Posterior cingulate gyrus (tissue), 11 donors: ENCODE results near the gene CDC27.
A peak's percentile ranks its signal among the peaks of the same experiment; 100 is the strongest.
"Not testable (repeated sequence)": the region's sequence is repeated elsewhere in the genome, so short reads cannot be mapped to it uniquely, and the experiment has no call there.

Source experiments
- DNase-seq, 10 donors: peaks; one replicate each; pipeline versions ENCODE4 v3.0.0 to v3.0.0-alpha.2; 2020 to 2021; ENCODE audit warnings: mixed read lengths in 3 of 10
- intact Hi-C: fragments of 100-400 bp; cut with DNase I; formaldehyde crosslinking; loops from one replicate; pipeline ENCODE4 v1.15.1; 2023

The CDC27 gene

GRCh38 chr17:47188876-47189731 is at the start of gene CDC27:
TSS of gene CDC27 (minus strand) at chr17:47189295. CDS start at chr17:47189172, 123 bp downstream.
- intact Hi-C loops = no loop called here
- peak; percentile 90 to 99 (median 96) for DNase-seq

GRCh38 chr17:47238321-47239010 is 49.4 kb upstream of the CDC27 start:
- DNase-seq = peak in 1 of 10 donors; percentile 76
- intact Hi-C loops = no loop called here

GRCh38 chr17:47237841-47238240 is 48.7 kb upstream of the CDC27 start:
- peak in 1 of 10 donors; percentile 59 for DNase-seq
- intact Hi-C loops = no loop called here

GRCh38 chr17:47235923-47236322 is 46.8 kb upstream of the CDC27 start:
- intact Hi-C loops = no loop called here
- no peak for DNase-seq

- intact Hi-C loops = no loop called here
- DNase-seq = no peak
These were observed 46.4 kb upstream of the CDC27 start for GRCh38 chr17:47235506-47235905.

- intact Hi-C loops = no loop called here
- peak in 1 of 10 donors; percentile 25 for DNase-seq
These were observed 43.4 kb upstream of the CDC27 start for GRCh38 chr17:47232465-47232864.

- DNase-seq = no peak
- intact Hi-C loops = no loop called here
These were observed 42.8 kb upstream of the CDC27 start for GRCh38 chr17:47231866-47232265.

- intact Hi-C loops = no loop called here
- DNase-seq = no peak
These were observed 42.2 kb upstream of the CDC27 start for GRCh38 chr17:47231334-47231733.

- intact Hi-C loops = no loop called here
- DNase-seq = peak in 1 of 10 donors; percentile 42
These were observed 41.8 kb upstream of the CDC27 start for GRCh38 chr17:47230864-47231263.

- DNase-seq = peak; percentile 54 to 95 (median 78)
- intact Hi-C loops = loop anchor here (1.0 to 10.0 kb wide), 2 partner anchors 86 to 385 kb away; no protein-coding TSS in a partner anchor
These were observed 40.7 kb upstream of the CDC27 start for GRCh38 chr17:47229535-47230443.

- intact Hi-C loops = loop anchor here (10.0 kb wide), 1 partner anchor 387 kb away; no protein-coding TSS in a partner anchor
These were observed 38.8 kb upstream of the CDC27 start for GRCh38 chr17:47227862-47228261.

GRCh38 chr17:47225911-47226688 is 37.0 kb upstream of the CDC27 start:
- intact Hi-C loops = loop anchor here (10.0 kb wide), 1 partner anchor 389 kb away; no protein-coding TSS in a partner anchor
- DNase-seq = no peak

More at GRCh38 chr17:47227862-47228261, 38.8 kb upstream of the CDC27 start:
- DNase-seq = peak in 1 of 10 donors; percentile 18

- intact Hi-C loops = loop anchor here (10.0 kb wide), 1 partner anchor 389 kb away; no protein-coding TSS in a partner anchor
- no peak for DNase-seq
These were observed 36.4 kb upstream of the CDC27 start for GRCh38 chr17:47225436-47225858.

- no peak for DNase-seq
- intact Hi-C loops = loop anchor here (10.0 kb wide), 1 partner anchor 390 kb away; no protein-coding TSS in a partner anchor
These were observed 35.9 kb upstream of the CDC27 start for GRCh38 chr17:47224966-47225365.

GRCh38 chr17:47224077-47224476 is 35.0 kb upstream of the CDC27 start:
- intact Hi-C loops = loop anchor here (10.0 kb wide), 1 partner anchor 391 kb away; no protein-coding TSS in a partner anchor
- not testable (repeated sequence) for DNase-seq

GRCh38 chr17:47223460-47223859 is 34.4 kb upstream of the CDC27 start:
- intact Hi-C loops = loop anchor here (10.0 kb wide), 1 partner anchor 391 kb away; no protein-coding TSS in a partner anchor
- no peak for DNase-seq

- DNase-seq = no peak
- intact Hi-C loops = loop anchor here (10.0 kb wide), 1 partner anchor 392 kb away; no protein-coding TSS in a partner anchor
These were observed 33.9 kb upstream of the CDC27 start for GRCh38 chr17:47223007-47223406.

GRCh38 chr17:47222047-47222446 is 33.0 kb upstream of the CDC27 start:
- intact Hi-C loops = loop anchor here (10.0 kb wide), 1 partner anchor 393 kb away; no protein-coding TSS in a partner anchor
- no peak for DNase-seq

- DNase-seq = no peak
- intact Hi-C loops = loop anchor here (10.0 kb wide), 1 partner anchor 394 kb away; no protein-coding TSS in a partner anchor
These were observed 32.1 kb upstream of the CDC27 start for GRCh38 chr17:47221154-47221553.
